Right lung (tissue), 5 donors: ENCODE measurements around the gene TAF1B. TPM values are rescaled to one million over a fixed set of nuclear protein-coding genes. Genes with fewer than 3 reads are reported as not detected.

ENCODE experiments used
- DNase-seq, 2 donors: peaks; one replicate each; pipeline ENCODE4 v3.0.0-alpha.2; 2013
- polyA plus RNA-seq, 5 donors: library from polyadenylated mRNA; unstranded; fragments of 120-200 nt; gene quantifications; one replicate each; pipeline versions ENCODE4 v1.2.1 to v1.2.3, GENCODE V29; 2013; ENCODE audit warnings: inconsistent platforms in 1 of 5, low replicate concordance in 1 of 5; ENCODE audit not compliant: insufficient read length in 5 of 5, insufficient read depth in 1 of 5

TAF1B gene
- polyA plus RNA-seq, 5 donors, result 19.1 to 35.7 (median 26.7) TPM

DNA sequence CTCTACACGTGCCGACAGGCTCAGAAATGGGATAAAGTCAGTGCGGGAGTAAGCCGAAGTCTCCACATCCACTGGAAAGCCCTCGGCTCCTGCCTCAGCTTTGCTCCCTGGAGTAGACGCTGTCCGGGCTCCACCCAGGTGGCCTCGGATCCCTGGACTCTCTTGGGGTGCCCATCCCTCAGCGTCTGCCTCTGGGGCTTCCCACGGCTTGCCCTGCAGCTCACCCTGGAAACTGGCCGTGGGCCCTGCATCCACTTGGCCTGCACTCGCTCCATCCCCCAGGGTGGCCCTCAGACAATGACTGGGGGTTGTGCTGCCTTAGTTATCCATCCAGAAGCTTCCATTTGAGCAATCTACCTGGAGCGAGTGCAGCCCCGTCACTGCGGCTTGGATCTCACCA is 36.2 kb upstream of the TAF1B start:
- no peak for DNase-seq

DNA sequence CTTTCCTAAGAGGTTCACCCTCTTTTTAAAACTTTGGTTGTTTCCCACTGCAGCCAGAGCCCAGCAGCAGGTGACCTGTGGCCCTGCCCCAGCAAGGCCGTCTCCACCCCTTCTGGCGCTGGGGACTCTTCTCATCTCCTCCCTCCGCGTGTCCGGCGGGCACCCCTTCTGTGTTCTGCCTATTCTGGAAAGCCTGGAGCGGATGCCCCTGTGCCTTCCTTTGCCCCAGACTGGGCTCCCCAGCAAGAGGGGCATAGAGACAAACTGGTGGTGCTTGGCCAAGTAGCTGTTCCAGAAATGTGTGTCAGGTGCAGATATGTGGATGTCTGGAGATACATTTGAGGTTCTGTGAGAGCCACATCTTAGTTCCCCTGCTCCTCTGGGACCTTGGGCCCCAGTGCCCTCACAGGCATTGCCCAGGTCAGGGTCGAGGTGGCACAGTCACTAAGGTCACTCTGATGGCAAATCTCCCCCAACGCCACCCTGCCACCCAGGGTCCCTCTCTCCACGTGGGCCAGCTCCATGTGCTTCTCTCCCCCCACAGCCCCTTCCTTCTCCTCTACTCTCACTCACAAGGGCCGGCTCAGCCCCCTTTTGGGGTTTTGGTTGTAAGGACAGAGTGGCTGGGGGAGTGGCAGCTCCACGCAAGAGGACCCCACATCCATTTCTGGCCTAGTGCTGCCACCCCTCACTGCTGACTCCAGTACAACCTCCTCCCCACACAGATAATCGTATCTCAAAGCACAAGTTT is 35.5 kb upstream of the TAF1B start:
- DNase-seq, result no peak

DNA sequence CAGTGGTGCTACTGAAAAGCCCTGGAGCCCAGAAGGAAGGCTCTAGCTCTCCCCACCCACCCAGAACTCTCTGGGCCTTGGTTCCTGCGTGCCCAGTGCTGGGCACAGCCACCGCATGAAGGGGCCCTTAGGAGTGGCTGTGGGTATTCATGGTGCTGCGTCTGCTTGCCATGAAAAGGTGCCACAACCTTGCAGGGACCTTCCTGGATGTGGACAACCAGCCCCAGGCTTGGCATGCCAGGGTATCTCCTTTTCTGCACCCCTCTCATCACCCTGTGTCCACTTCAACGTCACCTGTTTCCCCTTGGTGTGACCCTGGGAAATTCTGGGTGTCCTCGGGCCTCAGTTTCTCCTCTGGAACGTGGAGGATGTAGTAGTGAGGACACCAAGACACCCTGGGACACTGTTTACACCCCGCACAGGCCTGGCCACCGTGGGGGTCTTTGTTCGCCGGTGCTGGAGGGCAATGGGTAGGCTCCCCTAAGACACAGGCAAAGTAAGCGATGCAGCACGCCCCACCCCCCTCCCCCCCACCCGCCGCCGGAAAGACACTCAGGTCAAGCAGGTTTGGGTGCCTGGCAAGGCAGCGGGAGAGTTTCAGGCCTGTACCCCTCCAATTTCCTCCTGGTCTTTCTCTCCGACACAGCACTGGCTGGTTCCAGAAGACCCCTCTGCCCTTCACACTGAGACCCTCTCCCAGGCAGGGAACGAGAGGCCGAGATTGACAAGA is 34.8 kb upstream of the TAF1B start:
- no peak for DNase-seq

- no peak for DNase-seq
These were observed 34.3 kb upstream of the TAF1B start for GRCh38 chr2:9809064-9809356.

DNA sequence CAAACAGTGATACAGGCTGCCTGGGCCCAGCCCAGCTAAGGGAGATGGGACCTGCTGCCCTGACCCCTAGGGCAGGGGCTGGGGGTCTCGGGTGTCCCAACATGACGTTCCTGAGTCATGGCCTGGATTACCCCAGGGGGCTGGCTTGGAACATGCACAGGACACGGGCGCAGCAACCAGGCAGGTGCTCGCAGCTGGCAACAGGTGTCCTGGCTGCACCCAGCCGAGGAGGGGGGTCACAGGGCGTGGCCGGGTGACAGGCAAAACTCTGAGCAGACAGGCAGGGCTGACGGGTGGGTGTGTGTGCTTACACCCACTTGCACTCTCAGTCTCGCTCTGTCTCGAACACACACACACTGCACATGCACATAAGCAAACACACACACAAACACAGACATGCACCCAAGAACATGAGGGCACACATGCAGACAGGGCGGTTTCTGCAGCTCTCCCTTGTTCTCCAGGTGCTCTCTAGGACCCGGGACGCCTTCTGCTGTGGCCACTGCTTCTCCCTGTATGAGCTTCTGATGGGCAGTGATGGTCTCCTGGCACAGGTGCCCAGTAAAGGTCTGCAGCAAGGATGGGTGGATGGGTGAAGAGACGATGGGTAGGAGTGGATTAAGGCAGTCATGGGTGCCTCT is 33.7 kb upstream of the TAF1B start:
- DNase-seq, result no peak

DNA sequence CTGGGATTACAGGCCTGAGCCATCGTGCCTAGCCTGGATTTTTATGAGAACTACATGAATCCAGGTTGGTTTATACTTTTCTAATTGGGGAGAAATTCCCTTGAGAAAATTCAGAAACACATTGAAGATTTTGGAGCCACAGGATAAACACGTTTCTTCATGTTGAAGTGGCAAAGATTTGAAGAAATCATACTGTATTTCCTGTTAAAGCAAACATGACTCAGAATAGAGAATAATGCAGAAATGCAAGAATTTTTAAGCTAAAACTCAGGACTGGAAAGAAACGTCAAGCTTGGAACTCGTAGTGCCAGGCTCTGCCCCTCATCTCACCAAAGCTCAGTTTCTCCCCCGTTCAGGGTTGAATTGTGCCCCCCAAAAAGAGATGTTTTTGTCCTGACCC is 32.1 kb upstream of the TAF1B start:
- DNase-seq, result no peak

- no peak for DNase-seq
These were observed 31.4 kb upstream of the TAF1B start for GRCh38 chr2:9811679-9812511.

DNA sequence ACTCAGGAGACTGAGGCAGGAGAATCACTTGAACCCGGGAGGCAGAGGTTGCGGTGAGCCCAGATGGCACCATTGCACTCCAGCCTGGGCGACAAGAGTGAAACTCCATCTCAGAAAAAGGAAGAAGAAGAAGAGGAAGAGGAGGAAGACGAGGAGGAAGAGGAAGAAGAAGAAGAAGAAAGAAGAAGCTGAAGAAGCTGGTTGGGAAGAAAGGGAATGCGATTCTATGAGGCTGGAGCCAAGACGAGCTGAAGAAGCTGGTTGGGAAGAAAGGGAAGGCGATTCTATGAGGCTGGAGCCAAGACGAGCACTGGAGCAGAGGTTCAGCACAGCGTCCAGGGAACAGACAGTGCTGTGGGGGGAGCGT is 30.3 kb upstream of the TAF1B start:
- DNase-seq, result no peak

DNA sequence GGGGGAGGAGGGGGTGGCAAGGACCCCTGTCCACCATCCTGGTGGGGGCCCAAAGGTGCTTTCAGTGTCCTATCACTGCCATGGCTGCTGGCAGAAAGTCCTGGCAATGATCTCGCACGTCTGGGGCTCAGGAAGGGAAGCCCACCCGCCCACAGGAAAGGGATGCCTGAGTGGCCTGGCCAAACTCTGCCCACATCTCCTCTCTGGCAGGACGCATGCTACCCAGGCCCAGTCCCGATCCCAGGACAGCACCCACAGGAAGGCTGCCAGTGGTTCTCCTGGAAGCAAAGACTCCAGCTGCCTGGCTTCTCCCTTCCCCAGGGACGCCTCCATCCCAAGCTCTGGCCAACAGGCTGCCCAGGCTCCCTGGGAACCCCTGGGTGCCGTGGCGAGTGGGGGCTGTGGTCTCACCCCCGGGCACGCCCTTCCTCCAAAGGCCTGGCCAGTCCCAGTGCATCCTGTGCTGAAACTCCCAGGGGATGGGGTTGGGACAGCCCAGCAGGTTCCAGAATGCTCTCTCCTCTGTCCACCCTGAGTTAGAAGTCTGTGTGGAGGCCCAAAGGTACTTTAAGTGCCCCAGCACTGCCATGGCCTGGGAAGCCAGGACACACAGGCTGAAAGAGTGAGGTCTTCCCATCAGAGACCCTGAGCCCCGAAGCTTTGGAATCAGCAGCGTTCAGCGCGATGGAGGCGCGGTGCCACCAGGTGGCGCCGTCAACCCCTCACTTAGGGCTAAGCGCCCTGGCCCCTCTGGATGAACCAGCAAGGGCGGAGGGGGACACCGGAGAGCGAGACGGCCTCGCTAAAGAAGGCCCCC is 29.8 kb upstream of the TAF1B start:
- peak; percentile 58 to 66 for DNase-seq

DNA sequence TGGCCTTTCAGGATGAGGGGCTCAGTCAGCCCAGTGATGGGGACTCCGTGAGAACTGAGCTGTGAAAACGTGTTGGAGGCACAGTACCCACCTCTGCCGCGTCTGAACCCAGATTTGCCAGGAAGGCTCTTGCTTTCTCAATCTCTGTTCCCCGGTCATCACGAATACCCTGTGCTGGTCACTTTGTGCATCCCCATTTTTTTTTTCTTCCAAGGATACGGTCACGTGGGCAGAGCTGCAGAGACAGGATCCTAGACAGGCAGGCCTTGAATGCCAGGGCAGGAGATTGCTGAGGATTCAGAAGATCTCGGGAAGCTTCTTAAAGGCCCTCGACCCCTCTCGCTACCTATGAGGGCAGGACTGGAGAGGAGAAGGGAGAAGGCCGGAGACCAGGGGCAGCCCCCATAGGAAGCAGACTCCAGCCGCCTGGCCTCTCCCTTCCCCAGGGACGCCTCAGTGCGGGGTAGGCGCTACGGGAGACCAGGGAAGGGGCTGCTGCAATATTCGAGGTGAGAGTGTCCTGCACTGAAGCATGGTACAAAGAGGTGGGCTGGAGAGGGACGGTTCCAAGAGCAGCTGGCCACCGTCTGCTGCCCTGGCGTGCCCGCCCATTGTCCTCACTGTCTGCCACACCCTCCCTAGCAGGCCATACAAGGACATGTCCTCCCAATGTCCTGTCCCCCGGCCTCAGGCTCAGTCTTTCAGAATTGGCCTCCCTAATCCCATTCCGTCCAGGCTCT is 29.0 kb upstream of the TAF1B start:
- no peak for DNase-seq

DNA sequence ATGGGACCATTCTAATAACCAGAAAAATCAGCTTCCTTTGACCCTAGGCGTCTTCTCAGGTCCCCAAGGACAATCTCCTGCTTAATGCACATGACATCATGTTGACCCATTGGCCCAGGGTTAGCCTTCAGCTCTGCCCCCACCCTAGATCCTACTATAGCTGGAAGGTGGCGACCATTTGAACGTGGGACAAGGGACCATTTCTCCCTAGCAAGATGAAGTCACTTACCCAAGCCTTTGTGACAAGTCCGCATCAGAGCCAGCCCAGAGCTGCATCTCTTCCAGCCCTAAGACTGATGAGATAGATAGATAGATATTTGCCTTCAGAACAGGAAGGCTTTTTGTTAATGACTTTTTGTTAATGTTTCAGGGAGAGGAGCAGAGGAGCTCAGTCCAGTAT is 28.2 kb upstream of the TAF1B start:
- DNase-seq, result no peak

DNA sequence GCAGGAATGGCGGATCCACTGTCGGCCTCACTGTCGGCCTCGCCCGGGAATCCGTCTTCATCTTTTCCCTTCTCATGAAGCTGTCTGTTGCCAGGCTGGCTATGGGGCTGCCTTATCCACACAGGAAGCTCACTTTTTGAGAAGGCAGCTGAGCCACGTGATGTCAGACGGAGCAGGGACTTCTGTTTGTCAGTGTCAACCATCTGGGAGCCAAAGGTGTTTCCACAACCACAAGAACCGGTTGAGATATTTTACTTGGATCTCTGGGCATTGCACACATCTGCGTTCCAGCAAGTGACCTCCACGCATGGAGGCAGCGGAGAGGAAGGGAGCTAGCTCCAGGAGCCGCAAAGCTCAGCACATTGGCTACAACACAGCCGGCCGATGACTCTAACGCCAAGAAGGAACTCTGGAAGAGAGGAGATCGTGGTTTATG is 27.4 kb upstream of the TAF1B start:
- DNase-seq, result no peak

- DNase-seq, result no peak
These were observed 25.2 kb upstream of the TAF1B start for GRCh38 chr2:9818097-9818496.

DNA sequence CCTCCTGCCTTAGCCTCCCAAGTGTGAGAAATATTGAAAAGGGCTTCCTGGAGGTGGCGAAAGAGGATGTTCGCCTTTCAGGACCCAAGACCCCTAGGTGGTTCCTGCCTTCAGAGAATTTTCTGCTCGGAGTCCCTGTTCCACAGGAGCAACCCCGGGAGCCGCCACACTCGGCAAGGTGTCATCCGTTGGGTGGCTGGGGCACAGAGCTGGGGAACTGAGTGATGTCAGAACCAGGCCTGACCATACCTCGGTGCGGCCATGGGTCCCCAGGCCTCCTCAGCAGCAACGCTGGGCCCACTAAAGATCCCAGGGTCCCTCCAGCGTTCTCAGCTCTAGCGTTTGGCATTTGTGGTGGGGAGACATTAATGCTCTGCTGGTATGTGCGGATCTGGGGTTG is 23.7 kb upstream of the TAF1B start:
- no peak for DNase-seq

GRCh38 chr2:9820020-9820973 is 23.0 kb upstream of the TAF1B start:
- DNase-seq, result no peak

DNA sequence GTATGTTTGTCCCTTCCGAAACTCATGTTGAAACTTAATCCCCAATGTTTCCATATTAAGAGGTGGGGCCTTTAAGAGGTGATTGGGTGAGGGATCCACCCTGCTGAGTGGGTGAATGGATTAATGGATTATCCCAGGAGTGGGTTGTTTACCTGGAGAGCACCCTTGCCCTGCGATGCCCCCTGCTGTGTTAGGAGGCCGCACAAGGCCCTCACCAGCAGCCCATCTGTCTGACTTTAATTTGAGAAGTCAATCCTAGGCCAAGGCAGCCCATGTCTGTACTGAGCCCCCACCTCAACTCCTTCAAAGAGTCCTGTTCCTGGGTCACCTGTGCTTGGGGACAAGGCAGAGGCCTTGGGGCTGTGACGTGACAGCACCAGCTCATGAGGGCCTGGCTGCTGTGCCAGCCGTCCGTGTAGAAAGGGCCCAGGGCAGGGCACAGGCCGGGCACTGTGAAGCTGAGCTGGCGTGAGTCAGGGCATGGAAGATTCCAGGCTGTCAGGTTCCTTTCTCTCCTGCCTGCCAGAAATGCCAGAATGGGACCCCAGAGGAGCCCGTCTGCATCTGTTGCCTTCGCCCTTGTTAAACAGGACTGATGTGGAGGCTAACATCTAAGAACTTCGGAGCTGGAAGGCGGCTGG is 21.3 kb upstream of the TAF1B start:
- DNase-seq, result no peak

DNA sequence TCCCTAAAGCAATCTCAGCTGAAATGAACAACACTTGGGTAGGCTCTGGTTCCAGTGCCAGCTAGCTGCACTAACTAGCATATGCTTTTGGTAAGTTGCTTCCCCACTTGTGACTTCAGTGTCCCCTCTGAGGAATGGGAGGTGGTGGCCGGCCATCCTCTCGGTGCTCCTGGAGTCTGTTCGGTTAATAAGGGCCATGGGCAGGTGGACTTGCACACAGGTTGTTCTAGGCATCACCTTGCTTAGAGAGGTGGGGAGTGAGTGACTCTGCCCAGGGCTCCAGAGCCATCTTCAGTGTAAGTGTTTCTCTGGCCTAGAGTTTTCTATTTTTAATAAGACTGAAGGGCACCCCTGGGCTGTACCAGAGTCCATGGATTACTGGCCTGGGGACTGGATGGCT is 18.8 kb upstream of the TAF1B start:
- no peak for DNase-seq

- no peak for DNase-seq
These were observed 18.1 kb upstream of the TAF1B start for GRCh38 chr2:9824956-9825720.
